A673 (cell line): Measurements from ENCODE around the gene EXOC6B.

Source experiments
- EZH2 ChIP-seq: fragments of 200-600 bp; sonication (generic); IDR thresholded peaks from 2 replicates; pipeline ENCODE4 v1.6.1; 2017; ENCODE audit warnings: borderline replicate concordance, low read depth, mild to moderate bottlenecking, mixed read lengths, antibody characterized with exemption, low read length; ENCODE audit not compliant: poor library complexity, severe bottlenecking
- TF ChIP-seq, protein P1 (sequence below): fragments of 300-800, 200-600 bp; sonication (generic); conservative IDR thresholded peaks from 2 replicates; pipeline ENCODE4 v1.5.1; 2017; ENCODE audit warnings: low read depth, mild to moderate bottlenecking, antibody characterized with exemption, low read length, moderate library complexity, mixed read lengths

DNA sequence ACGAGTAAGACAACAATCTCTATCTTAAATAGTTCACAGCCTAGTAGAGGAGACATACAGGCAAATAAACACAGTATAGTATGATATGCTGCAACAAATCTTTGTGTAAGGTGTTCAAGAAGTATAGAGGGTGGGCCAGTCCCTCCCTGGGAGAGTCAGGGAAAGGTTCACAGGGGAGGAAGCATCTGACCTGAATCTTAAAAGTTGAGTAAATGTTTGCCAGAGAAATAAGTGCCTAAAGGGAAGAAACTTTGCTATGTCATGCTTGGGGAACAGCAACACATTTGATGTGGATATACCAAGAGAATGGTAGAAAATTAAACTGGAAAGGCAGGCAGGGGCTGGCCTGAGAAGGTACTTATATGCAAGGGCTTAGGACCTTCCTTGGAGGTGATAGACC, 552.4 kb downstream of the EXOC6B start:
- TF ChIP-seq, protein P1, sequence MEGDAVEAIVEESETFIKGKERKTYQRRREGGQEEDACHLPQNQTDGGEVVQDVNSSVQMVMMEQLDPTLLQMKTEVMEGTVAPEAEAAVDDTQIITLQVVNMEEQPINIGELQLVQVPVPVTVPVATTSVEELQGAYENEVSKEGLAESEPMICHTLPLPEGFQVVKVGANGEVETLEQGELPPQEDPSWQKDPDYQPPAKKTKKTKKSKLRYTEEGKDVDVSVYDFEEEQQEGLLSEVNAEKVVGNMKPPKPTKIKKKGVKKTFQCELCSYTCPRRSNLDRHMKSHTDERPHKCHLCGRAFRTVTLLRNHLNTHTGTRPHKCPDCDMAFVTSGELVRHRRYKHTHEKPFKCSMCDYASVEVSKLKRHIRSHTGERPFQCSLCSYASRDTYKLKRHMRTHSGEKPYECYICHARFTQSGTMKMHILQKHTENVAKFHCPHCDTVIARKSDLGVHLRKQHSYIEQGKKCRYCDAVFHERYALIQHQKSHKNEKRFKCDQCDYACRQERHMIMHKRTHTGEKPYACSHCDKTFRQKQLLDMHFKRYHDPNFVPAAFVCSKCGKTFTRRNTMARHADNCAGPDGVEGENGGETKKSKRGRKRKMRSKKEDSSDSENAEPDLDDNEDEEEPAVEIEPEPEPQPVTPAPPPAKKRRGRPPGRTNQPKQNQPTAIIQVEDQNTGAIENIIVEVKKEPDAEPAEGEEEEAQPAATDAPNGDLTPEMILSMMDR: no peak
- no peak for TF ChIP-seq EZH2
